Thoracic aorta (tissue), 2 donors: ENCODE measurements around the gene UBL5. TPM values are rescaled to one million over a fixed set of nuclear protein-coding genes. Genes with fewer than 3 reads are reported as not detected.
A peak's percentile ranks its signal among the peaks of the same experiment; 100 is the strongest.
"Not testable (repeated sequence)": the region's sequence is repeated elsewhere in the genome, so short reads cannot be mapped to it uniquely, and the experiment has no call there.

Experiments used
- ATAC-seq: fragments of 150-250 bp; one replicate; pipeline ENCODE4 v1.8.0; 2017; ENCODE audit warnings: low read depth; ENCODE audit not compliant: insufficient number of reproducible peaks, low FRiP score
- DNase-seq: peaks from one replicate; pipeline ENCODE4 v3.0.0-alpha.2; 2020; ENCODE audit warnings: low spot score
- H3K27ac ChIP-seq, 2 donors: fragments of 200-600 bp; sonication (generic); 1 replicate in 1 of 2; 2 replicates in 1 of 2; pipeline ENCODE4 v1.5.1; 2016; ENCODE audit warnings: mild to moderate bottlenecking in 2 of 2, moderate library complexity in 2 of 2
- H3K27me3 ChIP-seq: fragments of 200-600 bp; sonication (generic); replicated peaks from 2 replicates; pipeline ENCODE4 v1.6.0; 2016; ENCODE audit warnings: mild to moderate bottlenecking; ENCODE audit not compliant: insufficient read depth
- H3K36me3 ChIP-seq: fragments of 200-600 bp; sonication (generic); one replicate; pipeline ENCODE4 v1.5.1; 2016
- H3K4me1 ChIP-seq, 2 donors: fragments of 200-600 bp; sonication (generic); 1 replicate in 1 of 2; 2 replicates in 1 of 2; pipeline versions ENCODE4 v1.5.1 to v1.6.0; 2016; ENCODE audit warnings: low read depth in 2 of 2, mild to moderate bottlenecking in 1 of 2; ENCODE audit not compliant: control insufficient read depth in 1 of 2
- H3K4me3 ChIP-seq: fragments of 200-600 bp; sonication (generic); 2 replicates; pipeline ENCODE4 v1.5.1; 2016; ENCODE audit warnings: mild to moderate bottlenecking
- H3K9me3 ChIP-seq: fragments of 200-600 bp; sonication (generic); 2 replicates; pipeline ENCODE4 v1.5.1; 2016
- CTCF ChIP-seq: fragments of 200-600 bp; sonication (generic); IDR thresholded peaks from one replicate; pipeline ENCODE4 v1.5.1; 2019; ENCODE audit warnings: antibody characterized with exemption
- total RNA-seq, 2 donors: library from RNA; depleted of rRNA; stranded (reverse); fragments of >200 nt; gene quantifications; one replicate each; pipeline versions ENCODE4 v1.1.0 to v1.2.3, GENCODE V29; 2016

The UBL5 gene
- total RNA-seq, 2 donors from 2014 or later: 210 to 414 TPM

- DNase-seq (peak; percentile 100), ATAC-seq (peak; percentile 92)
- Histone ChIP-seq H3K4me1 (peaks cover 4 to 25% of the 10 kb centered on the region in 2 donors), H3K9me3 (no peaks in the 10 kb centered on the region), H3K27ac (peak within 1 kb of the TSS; percentile 90 to 99), H3K4me3 (peak within 1 kb of the TSS; percentile 99), H3K36me3 (peaks cover 2% of the 10 kb centered on the region), H3K27me3 (no peaks in the 10 kb centered on the region)
- TF ChIP-seq CTCF: no peak
Measured at GRCh38 chr19:9818734-9819595, 8.8 kb upstream of the UBL5 start, which contains the start of gene FBXL12. Gene FBXL12, minus strand, starts transcription at chr19:9819079. Its CDS starts 266 bp downstream, at chr19:9818813.

DNA sequence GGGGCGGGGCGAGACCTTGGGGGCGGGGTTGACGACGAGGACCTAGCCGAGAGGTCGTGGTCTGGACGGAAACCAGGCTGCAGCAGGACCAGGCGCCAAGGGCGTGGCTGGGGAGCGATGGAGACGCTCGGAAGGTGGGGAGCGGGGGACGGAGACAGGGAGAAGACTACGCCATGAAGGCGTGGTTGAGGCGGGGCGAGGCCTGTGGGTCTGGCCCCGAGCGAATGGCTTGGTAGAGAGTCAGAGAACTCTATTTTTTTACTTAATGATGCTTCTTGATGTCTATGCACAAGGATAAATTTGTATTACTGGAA lies 8.2 kb upstream of the UBL5 start:
- Histone ChIP-seq H3K36me3 (peaks cover 2% of the 10 kb centered on the region), H3K27ac (peak overlapping the region; percentile 61 to 77), H3K9me3 (no peaks in the 10 kb centered on the region), H3K4me1 (peaks cover 4 to 25% of the 10 kb centered on the region in 2 donors), H3K4me3 (peak overlapping the region; percentile 68), H3K27me3 (no peaks in the 10 kb centered on the region)
- TF ChIP-seq CTCF: no peak
- ATAC-seq (no peak), DNase-seq (no peak)

DNA sequence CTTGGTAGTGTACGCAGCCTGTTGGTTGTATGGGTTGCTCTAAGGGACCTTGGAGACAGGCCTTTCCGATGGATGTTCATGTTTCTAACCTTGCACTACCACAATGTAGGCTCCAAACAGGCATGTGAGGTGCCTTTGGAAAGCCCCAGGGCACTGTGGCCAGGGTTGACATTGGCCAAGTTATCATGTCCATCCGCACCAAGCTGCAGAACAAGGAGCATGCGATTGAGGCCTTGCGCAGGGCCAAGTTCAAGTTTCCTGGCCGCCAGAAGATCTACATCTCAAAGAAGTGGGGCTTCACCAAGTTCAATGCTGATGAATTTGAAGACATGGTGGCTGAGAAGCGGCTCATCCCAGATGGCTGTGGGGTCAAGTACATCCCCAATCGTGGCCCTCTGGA lies 7.7 kb upstream of the UBL5 start:
- Histone ChIP-seq H3K27ac (peak overlapping the region; percentile 61 to 77), H3K4me3 (peak overlapping the region; percentile 68), H3K4me1 (peaks cover 4 to 25% of the 10 kb centered on the region in 2 donors)
- ATAC-seq, DNase-seq, H3K36me3 ChIP-seq, H3K27me3 ChIP-seq, H3K9me3 ChIP-seq: not testable (repeated sequence)

DNA sequence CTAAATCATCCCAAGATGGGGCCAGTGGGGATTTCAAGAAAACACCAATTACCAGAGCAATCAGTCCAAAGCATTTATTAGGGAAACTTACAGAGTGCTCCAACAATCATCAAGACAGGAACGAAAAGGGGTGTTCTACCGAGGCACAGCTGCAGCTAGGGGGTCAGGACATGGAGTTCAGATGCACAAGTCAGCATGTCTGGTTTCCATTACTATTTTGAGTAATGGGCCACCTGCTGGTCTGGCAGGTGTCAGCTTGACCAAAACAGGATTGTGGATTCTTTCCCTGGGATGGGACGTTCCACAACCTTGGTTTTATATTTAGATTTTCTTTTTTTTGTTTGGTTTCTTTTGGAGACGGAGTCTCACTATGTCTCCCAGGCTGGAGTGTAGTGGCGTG lies 3.9 kb upstream of the UBL5 start:
- Histone ChIP-seq H3K4me1 (peaks cover 12 to 27% of the 10 kb centered on the region in 2 donors), H3K27me3 (no peaks in the 10 kb centered on the region), H3K27ac (no peak overlapping the region), H3K9me3 (no peaks in the 10 kb centered on the region), H3K36me3 (no peaks in the 10 kb centered on the region), H3K4me3 (no peak overlapping the region)
- ATAC-seq (no peak), DNase-seq (no peak)
- TF ChIP-seq CTCF: no peak

DNA sequence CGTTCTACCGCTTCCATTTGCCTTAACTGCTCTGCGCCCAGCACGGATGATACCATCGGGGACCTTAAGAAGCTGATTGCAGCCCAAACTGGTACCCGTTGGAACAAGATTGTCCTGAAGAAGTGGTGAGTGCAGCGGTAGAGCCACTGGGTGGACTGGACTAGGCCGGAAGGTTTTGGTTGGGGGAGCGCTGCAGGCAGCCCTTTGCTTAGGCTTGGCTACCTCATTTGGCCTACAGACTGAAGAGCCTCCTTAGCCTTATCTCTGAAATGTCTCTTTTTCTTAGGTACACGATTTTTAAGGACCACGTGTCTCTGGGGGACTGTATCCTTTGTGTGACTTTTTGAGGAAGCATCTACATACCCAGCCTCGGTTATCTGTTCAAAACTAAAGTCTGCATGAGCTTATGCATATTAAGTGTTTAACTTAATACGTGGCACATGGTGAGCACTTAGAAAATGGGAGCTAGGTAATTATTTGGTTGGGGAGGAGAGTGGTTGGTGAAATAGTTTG lies 889 bp downstream of the UBL5 start:
- Histone ChIP-seq H3K4me3 (peak overlapping the region; percentile 95), H3K36me3 (peaks cover 6% of the 10 kb centered on the region), H3K9me3 (no peaks in the 10 kb centered on the region), H3K4me1 (peaks cover 13 to 24% of the 10 kb centered on the region in 2 donors), H3K27ac (no peak overlapping the region), H3K27me3 (no peaks in the 10 kb centered on the region)
- no peak for TF ChIP-seq CTCF
- ATAC-seq: no peak
- DNase-seq: no peak
